Endometrial microvascular endothelial cells (primary cell): Measurements from ENCODE around the gene RGL1. TPM values are rescaled to one million over a fixed set of nuclear protein-coding genes. Genes with fewer than 3 reads are reported as not detected.

ENCODE experiments used
- in situ Hi-C: cut with HindIII; loops from 2 replicates; pipeline ENCODE4 v1.10.0; 2017; ENCODE audit warnings: low sequenced_read_pairs, low pct_unique_long_range_greater_than_20kb; ENCODE audit errors: inconsistent ontology term
- total RNA-seq: library from RNA; depleted of rRNA; stranded (reverse); fragments of >200 nt; gene quantifications from one replicate; pipeline ENCODE4 v1.2.3, GENCODE V29; 2015; ENCODE audit errors: inconsistent ontology term

Gene RGL1
- total RNA-seq, 1 donor from 2014 or later, result 8.5 TPM

GRCh38 chr1:183958958-183959357 is 154.0 kb downstream of the RGL1 start:
- in situ Hi-C loops, result no loop called here

- in situ Hi-C loops, result no loop called here
Observed at GRCh38 chr1:183961132-183961531, 156.2 kb downstream of the RGL1 start.

- in situ Hi-C loops, result no loop called here
Observed at GRCh38 chr1:183962903-183963302, 158.0 kb downstream of the RGL1 start.

- in situ Hi-C loops, result no loop called here
Observed at GRCh38 chr1:183965726-183966125, 160.8 kb downstream of the RGL1 start.

GRCh38 chr1:183966487-183966886 is 161.6 kb downstream of the RGL1 start:
- in situ Hi-C loops, result no loop called here

- in situ Hi-C loops, result no loop called here
Observed at GRCh38 chr1:183967914-183968313, 163.0 kb downstream of the RGL1 start.

GRCh38 chr1:183968386-183968785 is 163.5 kb downstream of the RGL1 start:
- in situ Hi-C loops, result no loop called here

GRCh38 chr1:183970516-183971300 is 165.8 kb downstream of the RGL1 start:
- in situ Hi-C loops, result no loop called here

- in situ Hi-C loops, result no loop called here
Observed at GRCh38 chr1:183975651-183976050, 170.7 kb downstream of the RGL1 start.

- in situ Hi-C loops, result no loop called here
Observed at GRCh38 chr1:183977717-183978116, 172.8 kb downstream of the RGL1 start.

Other genes starting within 250 kb of the RGL1 start
- not detected for gene NCF2, start 214.7 kb upstream of the RGL1 start, total RNA-seq
- gene ARPC5, start 169.3 kb upstream of the RGL1 start, total RNA-seq, result 269 TPM
- gene APOBEC4, start 151.8 kb upstream of the RGL1 start, total RNA-seq, result not detected
- gene COLGALT2, start 232.6 kb downstream of the RGL1 start, total RNA-seq, result 1.4 TPM
- 51.0 TPM for gene TSEN15, start 246.6 kb downstream of the RGL1 start, total RNA-seq